SHP77 treated with DMSO at 0.1 percent for 48 hours (cell line): ENCODE data around the gene THSD7A.
"Not testable (repeated sequence)": the region's sequence is repeated elsewhere in the genome, so short reads cannot be mapped to it uniquely, and the experiment has no call there.

Experiments
- DNase-seq: peaks from one replicate; lab custom pipeline; 2025; lab: John Stamatoyannopoulos, UW

The THSD7A gene

DNA sequence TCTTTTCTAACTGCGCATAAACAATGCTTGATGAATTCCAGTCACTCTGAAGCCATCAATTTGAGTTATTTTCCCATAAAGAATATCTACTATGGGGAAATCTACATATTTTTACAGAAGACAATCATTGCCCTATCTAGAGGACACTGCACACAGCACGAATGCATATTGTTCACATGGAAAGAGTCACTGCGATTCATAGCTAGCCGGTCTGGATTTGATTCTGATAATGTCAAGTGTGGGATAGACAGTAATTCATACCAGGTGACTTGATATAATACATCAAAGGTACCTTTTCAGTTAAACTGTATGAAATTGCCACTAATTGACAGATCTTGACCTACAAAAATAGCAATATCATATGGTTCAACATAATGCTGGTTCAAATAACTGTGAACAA, 255.7 kb downstream of the THSD7A start:
- DNase-seq = no peak

DNA sequence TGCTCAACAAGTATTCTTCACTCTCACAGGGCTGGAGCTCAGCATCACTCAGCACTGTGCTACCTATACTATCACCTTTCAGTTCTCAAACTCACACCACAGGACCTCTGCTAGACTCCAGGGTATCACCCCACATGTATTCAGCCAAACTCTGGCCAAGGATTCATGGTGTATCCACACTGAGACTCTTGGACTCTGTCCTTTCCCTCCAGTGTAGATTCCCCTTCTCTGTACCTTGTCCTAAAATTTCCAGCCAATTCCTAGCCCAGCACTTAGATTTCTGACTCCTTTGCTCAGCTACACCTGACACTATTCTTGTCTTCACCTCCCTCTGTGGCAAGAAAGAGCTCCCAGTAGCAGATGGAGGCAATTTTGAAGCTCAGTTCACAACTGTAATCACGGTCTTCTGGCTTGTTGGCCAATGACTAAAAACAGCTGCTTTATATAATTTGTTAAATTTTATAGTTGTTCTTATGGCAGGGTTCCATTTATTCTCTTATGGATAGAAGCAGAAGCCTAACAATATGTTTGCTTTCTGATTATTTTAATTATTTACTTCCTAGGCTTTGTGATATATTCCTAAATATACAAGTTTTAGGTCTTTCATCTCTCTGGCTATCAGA, 258.8 kb downstream of the THSD7A start:
- DNase-seq = no peak

DNA sequence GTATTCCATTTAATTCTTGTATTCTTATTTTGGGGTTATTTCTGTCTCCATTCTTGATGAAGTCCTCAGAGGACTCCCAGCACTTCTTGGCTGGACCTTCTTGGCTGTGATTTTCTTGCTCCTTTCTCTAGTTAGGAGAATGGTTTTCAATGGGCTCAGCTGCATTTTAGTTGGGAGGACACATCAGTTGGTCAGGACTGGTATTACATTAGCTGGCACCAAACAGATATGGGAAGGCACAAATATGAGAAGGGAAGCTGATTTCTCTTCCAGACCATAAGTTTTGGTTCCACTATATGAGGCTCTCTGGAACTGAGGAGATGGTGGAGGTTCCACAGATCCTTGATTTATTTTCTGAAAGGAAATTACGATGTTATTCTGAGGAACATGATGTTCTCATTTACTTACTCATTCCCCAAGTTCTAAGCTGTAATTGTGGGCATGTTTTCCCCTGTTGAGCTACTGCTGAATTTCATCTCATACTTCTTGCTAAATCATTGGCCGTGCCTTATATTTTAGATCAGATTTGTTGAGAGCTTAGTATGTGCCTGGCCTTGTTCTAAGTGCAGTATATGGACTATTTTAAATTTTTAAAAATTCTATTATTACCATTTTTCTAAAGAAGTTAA, 261.0 kb downstream of the THSD7A start:
- DNase-seq = no peak

DNA sequence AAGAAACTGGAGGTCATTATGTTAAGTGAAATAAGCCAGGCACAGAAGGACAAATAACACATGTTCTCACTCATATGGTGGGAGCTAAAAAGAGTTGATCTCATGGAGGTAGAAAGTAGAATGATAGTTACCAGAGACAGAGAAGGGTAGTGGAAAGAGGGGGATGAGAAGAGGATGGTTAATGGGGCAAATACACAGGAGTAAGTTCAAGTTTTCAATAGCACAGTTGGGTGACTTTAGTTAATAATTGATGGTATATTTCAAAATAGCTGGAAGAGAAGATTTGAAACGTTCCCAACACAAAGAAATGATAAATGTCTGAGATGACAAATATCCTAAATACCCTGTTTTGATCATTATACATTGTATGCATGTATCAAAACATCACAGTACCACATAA, 261.8 kb downstream of the THSD7A start:
- no peak for DNase-seq

DNA sequence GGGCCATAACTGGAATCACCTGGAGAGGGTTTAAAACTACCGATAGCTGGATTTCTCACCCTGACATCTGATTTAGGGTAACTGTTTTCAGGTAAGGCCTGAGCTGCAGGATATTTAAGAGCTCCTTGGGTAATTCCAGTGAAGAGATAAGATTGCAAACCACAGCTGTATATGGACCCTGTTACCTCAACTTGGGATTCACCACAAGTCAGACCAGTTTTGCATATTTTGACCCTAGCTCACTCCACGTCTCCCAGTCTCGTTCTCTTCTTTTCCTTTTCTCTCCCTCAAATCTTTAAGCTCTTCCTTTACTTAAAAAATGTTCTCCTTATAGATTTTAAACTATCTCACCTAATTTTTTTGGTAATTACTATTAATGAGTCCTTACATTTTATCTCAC, 264.4 kb downstream of the THSD7A start:
- no peak for DNase-seq

DNA sequence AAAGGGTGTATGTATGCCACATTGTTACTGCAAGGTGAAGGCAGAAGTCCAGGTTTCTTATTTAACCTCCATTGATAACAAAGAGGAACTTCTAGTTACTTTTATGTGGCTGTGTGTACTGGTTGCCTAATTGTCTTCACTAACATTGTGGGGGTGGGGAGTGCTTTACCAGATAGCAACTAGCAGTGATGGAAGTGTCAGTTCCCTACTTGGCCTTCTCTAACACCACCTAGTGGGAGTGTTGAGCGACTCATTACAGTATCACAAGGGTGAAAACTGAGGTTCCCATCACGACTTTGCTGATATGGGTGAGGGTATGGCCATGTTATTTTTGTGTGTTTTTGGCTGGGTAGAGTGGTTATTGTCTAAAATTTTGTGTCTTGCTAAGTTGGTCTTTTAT, 274.4 kb downstream of the THSD7A start:
- no peak for DNase-seq

DNA sequence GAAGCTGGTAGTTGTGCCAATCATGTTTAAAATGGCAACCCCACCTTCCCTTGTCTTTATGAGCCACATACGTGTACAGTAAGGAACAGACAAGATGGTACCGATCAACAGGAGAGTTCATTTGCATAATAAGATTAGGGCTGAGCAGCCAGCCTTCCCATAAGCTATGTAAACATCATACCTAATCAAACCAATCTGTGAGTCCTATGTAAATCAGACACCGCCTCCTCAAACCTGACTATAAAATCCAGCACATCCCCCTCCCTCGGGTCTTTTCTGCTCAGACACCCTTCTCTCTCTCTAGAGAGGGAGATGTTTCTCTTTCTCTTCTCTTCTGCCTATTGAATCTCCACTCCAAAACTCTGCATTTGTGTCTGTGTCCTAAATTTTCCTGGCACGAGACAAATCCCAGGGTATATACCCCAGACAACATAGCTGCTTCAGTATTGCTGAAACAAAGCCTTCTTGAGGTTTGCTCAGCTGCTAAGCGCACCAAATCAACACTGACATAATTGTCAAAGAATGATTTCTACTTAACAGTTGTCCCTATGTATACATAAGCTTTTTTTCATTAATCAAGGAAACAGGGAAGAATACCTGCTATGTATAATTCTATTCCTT, 279.2 kb downstream of the THSD7A start:
- peak; percentile 95 for DNase-seq

DNA sequence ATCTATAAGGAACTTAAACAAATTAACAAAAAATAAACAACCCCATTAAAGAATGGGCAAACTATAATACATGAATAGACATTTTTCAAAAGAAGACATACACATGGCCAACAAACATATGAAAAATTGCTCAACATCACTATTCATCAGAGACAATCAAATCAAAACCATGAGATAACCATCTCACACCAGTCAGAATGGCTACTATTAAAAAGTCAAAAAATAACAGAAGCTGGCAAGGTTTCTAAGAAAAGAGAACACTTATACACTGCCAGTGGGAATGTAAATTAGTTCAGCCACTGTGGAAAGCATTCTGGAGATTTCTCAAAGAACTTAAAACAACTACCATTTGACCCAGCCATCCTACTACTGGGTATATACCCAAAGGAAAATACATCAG, 280.5 kb downstream of the THSD7A start:
- DNase-seq = no peak

DNA sequence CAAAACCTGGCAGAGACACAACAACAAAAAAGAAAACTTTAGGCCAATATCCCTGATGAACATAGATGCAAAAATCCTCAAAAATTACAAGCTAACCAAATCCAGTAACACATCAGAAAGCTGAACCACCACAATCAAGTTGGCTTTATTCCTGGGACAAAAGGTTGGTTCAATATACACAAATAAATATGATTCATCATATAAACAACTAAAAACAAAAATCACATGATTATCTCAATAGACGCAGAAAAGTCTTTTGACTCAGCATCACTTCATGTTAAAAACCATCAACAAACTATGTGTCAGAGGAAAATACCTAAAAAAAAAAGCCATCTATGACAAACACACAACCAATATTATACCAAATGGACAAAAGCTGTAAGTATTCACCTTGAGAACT, 283.5 kb downstream of the THSD7A start:
- no peak for DNase-seq

DNA sequence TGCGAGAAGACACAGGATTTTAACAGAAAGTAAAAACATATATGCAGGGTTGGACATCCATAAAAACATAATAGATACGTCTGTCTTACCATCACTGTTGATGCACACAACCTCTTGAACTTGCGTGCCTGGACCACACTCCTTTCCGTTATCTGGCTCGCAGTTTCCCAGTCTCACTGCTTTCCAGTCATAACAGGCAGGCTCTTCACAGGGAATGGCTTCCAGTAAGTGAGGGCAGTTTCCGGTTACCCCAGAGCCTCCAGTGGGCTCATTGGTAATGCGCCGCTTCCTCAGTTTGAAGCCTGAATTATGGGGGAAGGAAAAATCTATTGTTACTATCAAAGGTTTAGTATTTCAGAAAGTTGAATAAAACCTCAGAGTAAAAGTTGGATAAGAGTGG, 290.7 kb downstream of the THSD7A start:
- no peak for DNase-seq

DNA sequence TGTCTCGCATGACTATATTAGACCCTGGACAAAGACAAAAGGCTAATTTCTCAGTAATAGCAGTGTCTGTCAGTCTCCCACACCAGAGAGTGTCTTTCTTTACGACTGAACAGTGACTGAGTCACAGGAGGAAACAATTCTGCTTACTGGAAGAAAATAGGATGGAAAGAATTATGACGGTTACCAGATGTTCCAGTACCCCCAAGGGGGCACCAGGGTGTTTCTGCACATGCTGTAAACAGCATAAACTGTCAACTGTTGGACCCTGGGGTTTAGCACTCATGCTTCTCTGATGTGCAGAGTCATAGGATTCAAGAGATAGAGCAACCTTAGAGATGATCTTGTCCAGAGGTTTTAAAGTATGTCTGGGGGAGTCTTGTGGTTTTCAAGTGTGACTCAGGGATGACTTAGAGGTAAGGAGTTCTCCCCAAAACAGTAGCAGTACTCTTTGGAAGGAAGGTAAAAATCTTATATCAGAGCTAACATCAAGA, 291.7 kb downstream of the THSD7A start:
- no peak for DNase-seq

DNA sequence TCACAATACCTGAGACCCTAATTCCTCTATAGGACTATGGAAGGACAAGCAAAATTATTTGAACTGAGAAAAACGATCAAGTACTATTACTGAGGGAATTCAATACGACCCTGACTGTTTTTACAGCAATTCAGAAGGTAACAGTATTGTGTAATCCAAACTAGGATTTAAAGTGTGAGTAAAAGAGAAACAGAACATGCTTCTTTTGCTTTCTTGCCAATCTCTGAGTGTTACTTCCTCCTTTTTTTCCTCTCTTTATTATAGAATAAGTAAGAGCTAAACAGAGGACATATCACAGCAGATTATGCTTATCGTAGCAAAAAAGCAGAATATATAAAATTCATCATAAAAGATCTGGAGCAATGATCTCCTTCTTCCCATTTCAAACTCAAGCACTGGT, 292.1 kb downstream of the THSD7A start:
- DNase-seq = no peak

DNA sequence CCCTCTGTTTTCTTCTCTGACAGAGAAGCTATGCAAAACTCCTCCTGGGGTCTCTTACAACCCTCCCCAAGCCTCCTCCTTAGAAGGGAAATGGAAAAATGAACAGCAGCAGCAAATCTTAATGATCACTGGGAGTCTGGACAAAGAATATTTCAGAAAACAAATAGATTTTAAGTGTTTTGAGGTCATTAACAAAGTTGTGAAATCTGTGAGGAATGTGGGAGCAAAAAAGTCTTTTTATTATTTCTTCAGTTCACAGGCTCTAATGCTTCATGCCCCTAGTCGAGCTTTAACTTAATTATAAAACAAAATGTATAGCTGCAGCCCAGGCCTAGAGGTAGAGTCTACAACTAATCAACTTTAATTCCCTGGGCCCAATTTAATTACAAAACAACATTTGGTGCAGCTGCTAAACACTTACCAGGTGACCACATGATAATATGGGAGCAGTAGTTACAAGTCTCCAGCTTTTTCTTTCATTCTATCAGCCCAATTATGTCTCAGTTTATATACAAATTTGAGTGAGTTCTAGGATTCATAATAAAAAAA, 293.2 kb downstream of the THSD7A start:
- no peak for DNase-seq

DNA sequence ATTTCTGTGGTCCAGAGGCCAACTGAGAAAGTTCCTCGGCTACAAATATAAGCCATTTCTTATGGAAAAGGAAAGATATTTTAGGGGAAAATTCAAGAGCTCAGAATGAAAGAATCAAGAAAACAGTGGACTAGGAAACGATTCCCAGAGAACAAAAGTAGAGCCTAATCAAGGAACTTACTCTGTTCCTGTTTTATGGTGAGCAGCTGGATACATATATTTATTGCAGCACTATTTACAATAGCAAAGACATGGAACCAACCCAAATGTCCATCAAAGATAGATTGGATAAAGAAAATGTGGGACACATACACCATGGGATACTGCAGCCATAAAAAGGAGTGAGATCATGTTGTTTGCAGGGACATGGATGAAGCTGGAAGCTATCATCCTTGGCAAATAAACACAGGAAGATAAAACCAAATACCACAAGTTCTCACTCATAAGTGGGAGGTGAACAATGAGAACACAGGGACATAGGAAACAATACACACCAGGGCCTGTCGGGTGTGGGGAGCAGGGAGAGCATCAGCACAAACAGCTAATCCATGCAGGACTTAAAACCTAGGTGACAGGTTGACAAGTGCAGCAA, 298.7 kb downstream of the THSD7A start:
- peak; percentile 90 for DNase-seq

DNA sequence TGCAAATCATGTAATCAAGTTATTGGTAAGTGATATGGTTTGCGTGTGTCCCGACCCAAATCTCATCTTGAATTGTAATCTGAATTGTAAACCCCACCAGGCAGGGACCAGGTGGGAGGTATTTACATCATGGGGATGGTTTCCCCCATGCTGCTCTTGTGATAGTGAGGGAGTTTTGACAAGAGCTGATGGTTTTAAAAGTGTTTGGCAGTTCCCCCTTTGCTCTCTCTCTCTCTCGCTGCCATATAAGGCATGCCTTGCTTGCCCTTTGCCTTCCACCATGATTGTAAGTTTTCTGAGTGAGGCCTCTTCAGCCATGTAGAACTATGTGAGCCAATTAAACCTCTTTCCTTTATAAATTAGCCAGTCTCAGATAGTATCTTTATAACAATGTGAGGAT, 302.6 kb downstream of the THSD7A start:
- DNase-seq = no peak

DNA sequence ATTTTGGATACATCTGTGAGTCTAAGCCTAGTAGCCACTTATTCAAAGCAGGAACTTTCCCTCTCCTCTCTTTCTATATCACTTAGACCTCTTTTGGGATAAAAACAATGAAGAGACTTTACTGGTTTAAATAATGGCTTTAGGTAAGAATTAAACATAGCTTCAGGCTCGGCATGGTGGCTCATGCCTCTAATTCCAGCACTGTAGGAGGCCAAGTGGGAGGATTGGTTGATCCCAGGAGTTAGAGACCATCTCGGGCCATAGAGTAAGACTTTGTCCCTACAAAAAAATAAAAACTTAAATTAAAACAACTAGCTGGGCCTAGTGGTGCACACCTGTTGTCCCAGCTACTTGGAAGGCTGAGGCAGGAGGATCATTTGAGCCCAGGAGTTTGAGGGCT, 304.3 kb downstream of the THSD7A start:
- DNase-seq = no peak

DNA sequence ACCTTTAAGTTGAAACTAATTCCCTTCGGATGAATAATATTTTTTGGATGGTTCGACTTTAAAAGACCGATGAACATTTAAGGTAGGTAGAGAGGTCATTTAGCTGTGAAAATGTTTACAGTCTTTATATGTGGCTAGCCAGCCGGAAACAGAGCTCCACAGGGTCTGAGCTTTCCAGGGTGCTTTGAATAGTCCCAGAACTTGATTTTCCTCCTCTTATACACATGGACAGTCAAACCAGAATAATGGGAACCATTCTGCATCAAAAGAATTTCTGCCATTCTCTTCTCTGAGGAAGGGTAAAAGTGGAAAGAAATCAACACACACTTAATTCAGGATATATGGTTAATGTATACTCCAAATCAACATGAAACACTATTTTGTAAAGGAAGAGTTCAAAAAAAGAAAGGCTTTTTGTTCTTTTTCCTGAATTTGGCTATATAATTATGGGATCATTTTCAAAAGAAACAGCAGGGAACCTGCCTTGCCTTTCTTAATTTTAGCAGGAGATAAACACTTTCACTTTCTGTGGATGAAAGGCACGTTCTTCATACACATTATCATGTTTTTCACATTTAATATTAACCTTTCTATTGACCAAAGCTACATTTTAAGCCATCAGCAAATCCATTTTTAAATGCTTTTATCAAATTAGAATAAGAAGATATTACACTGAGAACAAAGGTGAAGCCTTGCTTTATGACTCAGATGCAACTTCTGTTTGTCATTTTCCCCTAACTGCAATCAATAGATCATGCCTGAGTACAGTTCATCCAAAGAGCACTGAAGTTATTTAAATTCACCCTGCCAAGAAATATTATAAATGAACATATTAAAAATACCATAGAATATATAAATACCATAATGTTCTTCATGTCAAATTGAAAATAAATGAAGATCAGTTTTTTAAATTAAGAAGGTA, 307.3 kb downstream of the THSD7A start:
- DNase-seq = no peak

DNA sequence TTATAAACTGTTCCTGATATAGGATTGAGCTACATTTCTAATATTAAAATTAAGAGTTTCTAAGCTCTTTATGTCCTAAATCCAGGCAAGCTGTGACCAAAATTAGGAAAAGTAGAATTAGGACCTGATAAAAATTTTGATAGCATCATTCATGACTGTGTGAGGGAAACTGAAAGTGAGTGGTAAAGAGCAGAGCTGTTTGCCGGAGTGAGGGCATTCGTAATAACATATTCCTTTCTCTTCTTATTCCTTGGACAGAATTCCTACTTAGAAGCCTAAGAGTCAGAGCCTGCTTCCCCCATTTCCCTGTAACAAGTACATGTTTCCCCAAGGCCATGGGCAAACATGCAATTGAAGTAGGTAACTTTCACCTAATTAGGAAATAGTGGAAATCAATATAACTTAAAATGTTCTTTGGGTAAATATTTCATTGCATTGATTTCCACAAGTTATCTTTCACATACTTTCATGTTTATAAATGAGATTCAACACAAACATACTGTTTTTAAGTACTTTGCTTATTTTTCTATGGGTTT, 310.0 kb downstream of the THSD7A start:
- not testable (repeated sequence) for DNase-seq

DNA sequence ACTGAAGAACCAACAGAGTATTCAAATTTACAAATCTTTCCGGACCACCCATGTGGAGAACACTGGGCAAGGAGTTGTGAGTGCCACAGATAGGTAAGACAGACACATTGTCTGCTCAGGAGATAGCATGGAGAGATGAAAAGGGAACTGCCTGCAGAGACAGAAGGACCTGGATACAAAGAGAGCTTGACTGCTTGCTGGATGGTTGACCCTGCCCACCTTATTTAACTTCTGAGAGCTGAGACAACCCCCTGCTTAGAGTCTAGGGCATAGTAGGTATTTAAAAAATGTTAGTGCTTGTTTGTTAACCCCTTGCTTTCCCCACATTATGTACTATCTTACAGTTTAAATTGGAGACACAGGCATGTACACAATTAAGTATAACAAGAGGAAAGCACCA, 314.1 kb downstream of the THSD7A start:
- DNase-seq = no peak

DNA sequence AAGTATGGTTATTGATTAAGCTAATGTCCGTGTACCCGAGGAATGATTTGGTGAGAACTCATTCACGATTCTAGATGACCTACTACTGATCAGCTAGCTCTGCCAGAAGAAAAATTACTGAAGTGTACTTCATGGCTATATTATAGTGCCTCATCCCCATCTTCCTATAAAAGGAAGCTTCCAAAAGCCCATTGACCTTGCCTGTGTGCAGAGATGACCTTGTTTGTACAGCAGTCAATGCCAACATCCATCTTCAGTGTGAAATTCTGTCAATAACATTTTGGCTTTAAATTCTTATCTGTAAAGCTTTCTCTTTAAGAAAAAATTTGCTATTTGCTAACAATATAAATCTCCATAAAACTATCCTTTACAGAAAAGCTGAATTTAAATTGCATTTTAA, 315.7 kb downstream of the THSD7A start:
- no peak for DNase-seq

DNA sequence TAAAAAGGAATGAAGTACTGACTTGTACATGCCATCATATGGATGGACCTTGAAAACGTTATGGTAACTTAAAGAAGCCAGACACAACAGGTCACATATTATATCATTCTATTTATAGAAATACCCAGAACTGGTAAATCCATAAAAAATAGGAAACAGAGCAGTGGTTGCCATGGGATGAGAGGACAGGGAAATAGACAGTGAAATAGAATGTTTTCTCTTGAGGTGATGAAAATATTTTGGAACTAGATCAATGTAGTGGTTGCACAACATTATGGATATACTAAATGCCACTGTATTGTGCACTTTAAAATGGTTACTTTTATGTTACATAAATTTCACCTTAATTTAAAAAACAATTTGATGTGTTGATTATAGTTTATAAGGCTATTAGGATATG, 318.5 kb downstream of the THSD7A start:
- DNase-seq = no peak

DNA sequence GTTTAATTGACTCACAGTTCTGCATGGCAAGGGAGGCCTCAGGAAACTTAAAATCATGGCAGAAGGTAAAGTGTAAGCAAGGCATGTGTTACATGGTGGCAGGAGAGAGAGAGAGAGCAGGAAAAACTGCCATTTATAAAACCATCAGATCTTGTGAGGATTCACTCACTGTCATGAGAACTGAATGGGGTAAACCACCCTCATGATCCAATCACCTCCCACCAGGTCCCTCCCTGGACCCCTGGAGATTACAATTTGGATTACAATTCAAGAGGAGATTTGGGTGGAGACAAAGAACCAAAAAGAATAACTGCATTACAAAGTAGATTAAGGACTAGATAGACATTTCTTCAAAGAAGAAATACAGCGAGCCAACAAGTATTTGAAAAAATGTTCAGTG, 324.1 kb downstream of the THSD7A start:
- DNase-seq = no peak
